Measurements from ENCODE around the gene KDM8.

DNA sequence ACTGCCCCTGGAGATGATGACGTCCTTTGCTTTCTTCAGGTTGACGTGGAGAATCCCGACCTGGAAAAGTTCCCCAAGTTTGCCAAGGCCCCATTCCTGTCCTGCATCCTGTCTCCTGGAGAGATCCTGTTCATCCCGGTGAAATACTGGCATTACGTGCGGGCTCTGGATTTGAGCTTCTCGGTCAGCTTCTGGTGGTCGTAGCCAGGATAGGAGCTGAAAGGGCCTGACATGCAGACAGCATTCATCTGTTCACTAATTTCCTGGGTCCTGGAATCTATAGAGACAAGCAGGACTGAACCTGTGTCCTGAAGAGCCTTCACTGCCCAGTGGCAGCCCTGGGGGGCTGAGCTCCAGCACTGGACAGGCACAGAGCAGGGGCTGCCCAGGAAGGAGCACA, 17.2 kb downstream of the KDM8 start:
- TF ChIP-seq POLR2AphosphoS5 (IDR thresholded peaks at IDR 0.05; ENCODE audit: low read depth, low read length), result no peak
- TF ChIP-seq POLR2A (IDR thresholded peaks at IDR 0.05; ENCODE audit: low read depth, low read length), result no peak
- no peak for TF ChIP-seq PAX5 (IDR thresholded peaks at IDR 0.05; ENCODE audit: insufficient read depth, low read length, severe bottlenecking)
